H1 (cell line): ENCODE measurements around the gene GIMAP5. TPM values are rescaled to one million over a fixed set of nuclear protein-coding genes. Genes with fewer than 3 reads are reported as not detected.

Experiments used
- CTCF ChIA-PET: fragments of 300-600 bp; sonication (Branson Sonifier 250); formaldehyde crosslinking; loops from one replicate; lab custom pipeline; 2021; ENCODE audit not compliant: partially characterized antibody; lab: Charles Lee
- POLR2A ChIA-PET: fragments of 300-600 bp; sonication (Branson Sonifier 250); formaldehyde crosslinking; loops from one replicate; lab custom pipeline; 2021; ENCODE audit warnings: inconsistent platforms; ENCODE audit not compliant: partially characterized antibody; lab: Charles Lee
- DNase-seq, 2 experiments: peaks; one replicate each; pipeline versions ENCODE4 v3.0.0 to v3.0.0-alpha.2; 2010 to 2022; ENCODE audit warnings: low spot score in 2 of 2, low read depth in 1 of 2, mixed read lengths in 1 of 2
- FAIRE-seq: peaks from 2 replicates; lab custom pipeline; 2011; peaks lifted over from hg19 to GRCh38; lab: Jason Lieb, UNC
- H2AFZ ChIP-seq: 2 replicates; pipeline ENCODE4 v1.8.1; 2012; ENCODE audit warnings: low read length, inconsistent platforms
- H2AK5ac ChIP-seq: 2 replicates; pipeline ENCODE4 v1.6.1; 2013; ENCODE audit warnings: low read depth, low read length
- H2BK120ac ChIP-seq: replicated peaks from 2 replicates; pipeline ENCODE3; 2013; ENCODE audit warnings: low read depth, low read length, inconsistent platforms
- H2BK12ac ChIP-seq: 2 replicates; pipeline ENCODE4 v1.6.1; 2013; ENCODE audit warnings: low read depth, low read length
- H2BK15ac ChIP-seq: 2 replicates; pipeline ENCODE4 v1.6.1; 2013; ENCODE audit warnings: low read length
- H2BK20ac ChIP-seq: 2 replicates; pipeline ENCODE4 v1.6.1; 2013; ENCODE audit warnings: low read length
- H2BK5ac ChIP-seq: 2 replicates; pipeline ENCODE4 v1.6.1; 2013; ENCODE audit warnings: low read depth, low read length
- H3K14ac ChIP-seq: 2 replicates; pipeline ENCODE4 v1.6.1; 2013; ENCODE audit warnings: inconsistent platforms; ENCODE audit not compliant: insufficient read length
- H3K18ac ChIP-seq: 2 replicates; pipeline ENCODE4 v1.6.1; 2013; ENCODE audit warnings: low read length; ENCODE audit errors: extremely low read depth
- H3K23ac ChIP-seq: 2 replicates; pipeline ENCODE4 v1.6.1; 2013; ENCODE audit warnings: inconsistent platforms; ENCODE audit not compliant: insufficient read length
- H3K23me2 ChIP-seq: 2 replicates; pipeline ENCODE4 v1.6.1; 2013; ENCODE audit warnings: low read depth, low read length
- H3K27ac ChIP-seq: 2 replicates; pipeline ENCODE4 v1.6.1; 2011; ENCODE audit warnings: low read depth, low read length, inconsistent platforms
- H3K27me3 ChIP-seq, 4 experiments: replicated peaks in 1 of 4; 1 replicate in 1 of 4; 2 replicates in 3 of 4; pipeline versions ENCODE4 v1.6.1 to v1.8.1; 2011 to 2013; ENCODE audit warnings: low read length in 3 of 4, mild to moderate bottlenecking in 3 of 4, inconsistent platforms in 2 of 4, mixed read lengths in 2 of 4, moderate library complexity in 1 of 4; ENCODE audit not compliant: control insufficient read depth in 3 of 4, insufficient read depth in 3 of 4; ENCODE audit errors: extremely low read depth in 1 of 4
- H3K36me3 ChIP-seq, 4 experiments: 2 replicates each; pipeline versions ENCODE4 v1.6.1 to v1.8.1; 2011 to 2013; ENCODE audit warnings: mild to moderate bottlenecking in 4 of 4, low read length in 3 of 4, moderate library complexity in 2 of 4, control low read depth in 1 of 4, inconsistent platforms in 1 of 4; ENCODE audit not compliant: insufficient read depth in 4 of 4, control insufficient read depth in 2 of 4
- H3K4ac ChIP-seq: replicated peaks from 2 replicates; pipeline ENCODE3; 2013; ENCODE audit warnings: low read length, low read depth, mixed read lengths, inconsistent platforms; ENCODE audit not compliant: insufficient read length
- H3K4me1 ChIP-seq, 4 experiments: replicated peaks in 1 of 4; 1 replicate in 1 of 4; 2 replicates in 3 of 4; pipeline versions ENCODE4 v1.6.1 to v1.8.1; 2011 to 2013; ENCODE audit warnings: low read length in 3 of 4, inconsistent platforms in 2 of 4, mixed read lengths in 1 of 4; ENCODE audit not compliant: insufficient read depth in 4 of 4, control insufficient read depth in 3 of 4
- H3K4me2 ChIP-seq, 2 experiments: 2 replicates each; pipeline versions ENCODE4 v1.6.1 to v1.8.1; 2011 to 2013; ENCODE audit warnings: low read depth in 2 of 2, low read length in 2 of 2, control low read depth in 1 of 2, inconsistent platforms in 1 of 2, mild to moderate bottlenecking in 1 of 2; ENCODE audit not compliant: insufficient read depth in 1 of 2
- H3K4me3 ChIP-seq, 4 experiments: fragments of 200-600, 300-600 bp in 1 of 4; sonication (generic), shearing (Covaris generic), sonication (Bioruptor Twin) in 1 of 4; 2 replicates each; pipeline versions ENCODE4 v1.5.1 to v1.8.1; 2011 to 2016; ENCODE audit warnings: low read length in 4 of 4, low read depth in 3 of 4, control low read depth in 2 of 4, inconsistent platforms in 2 of 4, mild to moderate bottlenecking in 2 of 4, mixed read lengths in 1 of 4, moderate library complexity in 1 of 4; ENCODE audit not compliant: insufficient read depth in 2 of 4; ENCODE audit errors: extremely low read depth in 1 of 4
- H3K56ac ChIP-seq: replicated peaks from 2 replicates; pipeline ENCODE3; 2013; ENCODE audit warnings: low read depth, mild to moderate bottlenecking, mixed read lengths, low read length, inconsistent platforms; ENCODE audit not compliant: insufficient read length
- H3K79me1 ChIP-seq: 2 replicates; pipeline ENCODE4 v1.6.1; 2013; ENCODE audit warnings: low read depth, low read length, control low read depth
- H3K79me2 ChIP-seq, 2 experiments: 2 replicates each; pipeline versions ENCODE4 v1.6.1 to v1.8.1; 2012 to 2013; ENCODE audit warnings: low read length in 2 of 2, mild to moderate bottlenecking in 2 of 2, inconsistent platforms in 1 of 2; ENCODE audit not compliant: insufficient read depth in 2 of 2, control insufficient read depth in 1 of 2
- H3K9ac ChIP-seq, 4 experiments: replicated peaks in 1 of 4; 1 replicate in 1 of 4; 2 replicates in 3 of 4; pipeline versions ENCODE4 v1.6.1 to v1.8.1; 2011 to 2013; ENCODE audit warnings: low read depth in 3 of 4, low read length in 3 of 4, control low read depth in 2 of 4, mild to moderate bottlenecking in 2 of 4, moderate library complexity in 2 of 4, inconsistent platforms in 1 of 4; ENCODE audit errors: extremely low read depth in 1 of 4
- H3K9me3 ChIP-seq, 2 experiments: 2 replicates each; pipeline versions ENCODE4 v1.6.1 to v1.8.1; 2012 to 2013; ENCODE audit warnings: mild to moderate bottlenecking in 2 of 2, moderate library complexity in 2 of 2, control low read depth in 1 of 2, inconsistent platforms in 1 of 2, low read depth in 1 of 2, low read length in 1 of 2, mixed read lengths in 1 of 2; ENCODE audit not compliant: insufficient read depth in 2 of 2
- H4K20me1 ChIP-seq, 2 experiments: replicated peaks in 1 of 2; 2 replicates each; pipeline versions ENCODE3 to v1.8.1; 2011 to 2013; ENCODE audit warnings: inconsistent platforms in 2 of 2, low read length in 2 of 2, mild to moderate bottlenecking in 1 of 2; ENCODE audit not compliant: insufficient read depth in 2 of 2, control insufficient read depth in 1 of 2
- H4K5ac ChIP-seq: 2 replicates; pipeline ENCODE4 v1.6.1; 2013; ENCODE audit warnings: low read length, low read depth, mixed read lengths, inconsistent platforms; ENCODE audit not compliant: insufficient read length
- H4K8ac ChIP-seq: 2 replicates; pipeline ENCODE4 v1.8.0; 2013; ENCODE audit warnings: mild to moderate bottlenecking, moderate library complexity, low read length, inconsistent platforms; ENCODE audit not compliant: insufficient read depth; ENCODE audit errors: extremely low read depth
- H4K91ac ChIP-seq: replicated peaks from 2 replicates; pipeline ENCODE3; 2013; ENCODE audit warnings: low read length, mixed read lengths, inconsistent platforms; ENCODE audit not compliant: insufficient read length
- BCL11A ChIP-seq, 2 experiments: IDR thresholded peaks; one replicate each; pipeline ENCODE4 v1.6.1; 2011; ENCODE audit warnings: low read depth in 2 of 2, low read length in 2 of 2, mild to moderate bottlenecking in 2 of 2
- CEBPB ChIP-seq: IDR thresholded peaks from 2 replicates; pipeline ENCODE4 v1.6.1; 2012; ENCODE audit warnings: low read depth, low read length
- CTCF ChIP-seq, 3 experiments: IDR thresholded peaks; 1 replicate in 2 of 3; 2 replicates in 1 of 3; pipeline versions ENCODE4 v1.5.1 to v1.6.1; 2011; ENCODE audit warnings: low read length in 3 of 3, mild to moderate bottlenecking in 3 of 3, inconsistent platforms in 2 of 3, low read depth in 1 of 3, moderate library complexity in 1 of 3; ENCODE audit not compliant: insufficient read depth in 1 of 3; ENCODE audit errors: control extremely low read depth in 1 of 3
- POU5F1 ChIP-seq: IDR thresholded peaks from 2 replicates; pipeline ENCODE4 v1.6.1; 2011; ENCODE audit warnings: low read depth, mild to moderate bottlenecking, low read length, moderate library complexity
- WGBS, 2 experiments: shearing (Covaris generic) in 1 of 2; methylation state at CpG; one replicate each; pipeline versions ENCODE4 v1.1.6 to v1.1.7; 2013 to 2015; ENCODE audit warnings: low lambda C conversion rate in 2 of 2, mixed read lengths in 2 of 2, inconsistent platforms in 1 of 2, low coverage in 1 of 2, missing lambda C conversion rate in 1 of 2; ENCODE audit not compliant: insufficient replicate concordance in 2 of 2, insufficient coverage in 1 of 2, insufficient read length in 1 of 2; ENCODE audit errors: extremely low coverage in 1 of 2, missing lambda C conversion rate in 1 of 2; 5-methylcytosine and 5-hydroxymethylcytosine counted together
- polyA plus RNA-seq, 7 experiments: library from polyadenylated mRNA; depleted of rRNA in 3 of 7; stranded (reverse) in 5 of 7; unstranded in 2 of 7; fragments of >200 nt in 5 of 7; fragments of 200-250 nt in 2 of 7; gene quantifications; 1 replicate in 5 of 7; 2 replicates in 1 of 7; 4 replicates in 1 of 7; pipeline versions ENCODE4 v1.2.1 to v1.2.3, GENCODE V29; 2011 to 2013; ENCODE audit warnings: missing spikeins in 2 of 7, mixed read lengths in 2 of 7
- total RNA-seq: library from RNA; stranded (reverse); fragmentation: NEBNext Ultra II Directional; extraction: Animal tissue kit (Norgen Biotek cat#: 25700); gene quantifications from 2 replicates; pipeline ENCODE4 v1.2.1, GENCODE V29; 2021

Gene GIMAP5
- total and polyA plus RNA-seq, 2 of the 8 experiments (the other 6 are each of a cell fraction or from before 2014, with no cell fraction given), result not detected

DNA sequence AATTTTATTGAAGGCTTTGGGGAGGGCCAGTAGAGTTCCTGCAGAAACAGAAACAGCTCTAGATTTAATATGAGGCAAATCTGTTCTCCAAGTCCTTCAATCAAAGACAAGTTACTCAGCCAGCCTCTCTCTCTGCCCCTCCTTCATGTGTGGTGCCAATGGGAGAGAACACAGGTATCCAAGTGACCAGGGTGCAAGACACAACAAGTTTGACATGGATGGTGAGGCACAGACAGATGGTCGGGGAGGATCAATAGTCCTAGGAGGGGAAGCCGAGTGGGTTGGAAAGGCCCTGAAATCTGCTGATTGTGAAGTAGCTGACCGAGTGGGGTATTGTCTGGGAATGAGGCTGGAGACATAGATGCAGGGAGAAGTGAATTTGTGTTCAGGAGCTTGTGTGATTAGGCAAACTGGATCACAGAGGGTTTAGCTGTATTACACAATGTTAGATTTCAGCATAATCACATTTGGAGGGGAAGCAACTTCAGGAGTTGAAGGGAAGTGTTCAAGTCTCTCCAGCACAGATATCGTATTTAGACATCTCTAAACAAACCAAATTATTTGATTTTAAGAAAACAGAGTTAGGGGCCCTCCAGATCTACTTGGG lies 19.3 kb upstream of the GIMAP5 start:
- Histone ChIP-seq H3K9me3 (no peaks in the 10 kb centered on the region; a peak in 1 of 4 replicates), H2BK12ac (no peak overlapping the region), H3K9ac (no peak overlapping the region), H3K4ac (no peak overlapping the region), H3K4me1 (no peaks in the 10 kb centered on the region), H4K8ac (no peak overlapping the region), H3K27ac (no peak overlapping the region), H3K14ac (no peak overlapping the region), H4K91ac (no peak overlapping the region), H3K4me2 (no peak overlapping the region), H3K79me2 (no peaks in the 10 kb centered on the region), H2BK20ac (no peak overlapping the region), H4K20me1 (no peaks in the 10 kb centered on the region), H2BK5ac (no peak overlapping the region), H2BK15ac (no peak overlapping the region), H2BK120ac (no peak overlapping the region), H3K27me3 (peaks cover 0 to 8% (median 5%) of the 10 kb centered on the region in 4 experiments; a peak in 5 of 7 replicates), H3K56ac (no peak overlapping the region), H3K18ac (no peak overlapping the region), H4K5ac (no peak overlapping the region), H3K79me1 (no peaks in the 10 kb centered on the region), H2AK5ac (no peak overlapping the region), H2AFZ (no peak overlapping the region), H3K23me2 (no peaks in the 10 kb centered on the region), H3K36me3 (no peaks in the 10 kb centered on the region), H3K4me3 (no peak overlapping the region), H3K23ac (no peak overlapping the region)
- DNase-seq, result no peak
- TF ChIP-seq BCL11A (IDR thresholded peaks at IDR 0.05; ENCODE audit: low read depth in 2 of 2, low read length in 2 of 2) (no peak), POU5F1 (no peak), CTCF (IDR thresholded peaks at IDR 0.05; ENCODE audit: control extremely low read depth in 1 of 3, insufficient read depth in 1 of 3, low read depth in 1 of 3, low read length in 3 of 3) (no peak), CEBPB (no peak)
- ChIA-PET POLR2A (no interaction called here), CTCF (no interaction called here)
- no peak for FAIRE-seq
- 94% methylated on average over 4 of the region's 4 CpGs; no CpG with 5 or more reads in 1 of the 2 experiments for WGBS, 2 experiments
